ENCODE results near the gene EPX. TPM values are rescaled to one million over a fixed set of nuclear protein-coding genes. Genes with fewer than 3 reads are reported as not detected.

Gene EPX
- total RNA-seq, 1 donor from 2014 or later = not detected

- ATAC-seq = peak; percentile 99
- intact Hi-C loops (cut with micrococcal nuclease) = no loop called here
- peak; percentile 98 for DNase-seq
Measured at GRCh38 chr17:58219007-58219788, 26.7 kb downstream of the EPX start, which contains the start of gene MKS1. Gene MKS1 (minus strand): TSS chr17:58219255. CDS start chr17:58219230, 25 bp downstream.

- no peak for DNase-seq
- no peak for ATAC-seq
- intact Hi-C loops (cut with micrococcal nuclease) = no loop called here
Measured at GRCh38 chr17:58219789-58220183, 27.3 kb downstream of the EPX start.

GRCh38 chr17:58224315-58224714 is 31.8 kb downstream of the EPX start:
- intact Hi-C loops (cut with micrococcal nuclease) = no loop called here
- DNase-seq (no peak), ATAC-seq (no peak)

- ATAC-seq = no peak
- DNase-seq = no peak
- intact Hi-C loops (cut with micrococcal nuclease) = no loop called here
Measured at GRCh38 chr17:58227733-58228132, 35.2 kb downstream of the EPX start.

GRCh38 chr17:58228679-58229078 is 36.2 kb downstream of the EPX start:
- intact Hi-C loops (cut with micrococcal nuclease) = no loop called here
- ATAC-seq = no peak
- DNase-seq = no peak

GRCh38 chr17:58229384-58229783 is 36.9 kb downstream of the EPX start:
- no peak for ATAC-seq
- intact Hi-C loops (cut with micrococcal nuclease) = no loop called here
- DNase-seq = no peak

- DNase-seq (no peak), ATAC-seq (no peak)
- intact Hi-C loops (cut with micrococcal nuclease) = no loop called here
Measured at GRCh38 chr17:58229881-58230280, 37.4 kb downstream of the EPX start.

GRCh38 chr17:58231641-58232040 is 39.1 kb downstream of the EPX start:
- ATAC-seq = no peak
- intact Hi-C loops (cut with micrococcal nuclease) = no loop called here
- no peak for DNase-seq

- peak; percentile 47 for ATAC-seq
- DNase-seq = no peak
- intact Hi-C loops (cut with micrococcal nuclease) = no loop called here
Measured at GRCh38 chr17:58232707-58233156, 40.2 kb downstream of the EPX start.

GRCh38 chr17:58233543-58233942 is 41.0 kb downstream of the EPX start:
- intact Hi-C loops (cut with micrococcal nuclease) = no loop called here
- DNase-seq (no peak), ATAC-seq (no peak)

- no peak for ATAC-seq
- no peak for DNase-seq
Measured at GRCh38 chr17:58234512-58234911, 42.0 kb downstream of the EPX start.

GRCh38 chr17:58235821-58236220 is 43.3 kb downstream of the EPX start:
- intact Hi-C loops (cut with micrococcal nuclease) = no loop called here
- DNase-seq = no peak
- ATAC-seq = no peak

More at GRCh38 chr17:58234512-58234911, 42.0 kb downstream of the EPX start:
- intact Hi-C loops (cut with micrococcal nuclease) = no loop called here

- ATAC-seq (no peak), DNase-seq (no peak)
- intact Hi-C loops (cut with micrococcal nuclease) = no loop called here
Measured at GRCh38 chr17:58236394-58236793, 43.9 kb downstream of the EPX start.

GRCh38 chr17:58238147-58238634 is 45.7 kb downstream of the EPX start, which contains the start of gene LPO:
Gene LPO (plus strand): TSS chr17:58238584. CDS start chr17:58242980, 4,396 bp downstream.
- ATAC-seq (no peak), DNase-seq (no peak)
- intact Hi-C loops (cut with micrococcal nuclease) = no loop called here

GRCh38 chr17:58239987-58240386 is 47.5 kb downstream of the EPX start:
- DNase-seq (no peak), ATAC-seq (no peak)
- intact Hi-C loops (cut with micrococcal nuclease) = no loop called here

- no peak for ATAC-seq
- intact Hi-C loops (cut with micrococcal nuclease) = no loop called here
- no peak for DNase-seq
Measured at GRCh38 chr17:58242171-58242784, 49.8 kb downstream of the EPX start.

GRCh38 chr17:58244963-58245362 is 52.4 kb downstream of the EPX start:
- ATAC-seq = no peak
- intact Hi-C loops (cut with micrococcal nuclease) = no loop called here
- DNase-seq = no peak

- ATAC-seq (no peak), DNase-seq (no peak)
- intact Hi-C loops (cut with micrococcal nuclease) = no loop called here
Measured at GRCh38 chr17:58245428-58246103, 53.0 kb downstream of the EPX start.

- intact Hi-C loops (cut with micrococcal nuclease) = no loop called here
- DNase-seq (no peak), ATAC-seq (no peak)
Measured at GRCh38 chr17:58246104-58246740, 53.7 kb downstream of the EPX start.
